ENCODE results near the gene STRIP2.

- TF ChIP-seq POLR2A (IDR thresholded peaks at IDR 0.05): no peak
- no peak for TF ChIP-seq CTCF (IDR thresholded peaks at IDR 0.05)
Observed at GRCh38 chr7:129394101-129394500, 40.1 kb upstream of the STRIP2 start.
